ENCODE measurements around the gene DHX35. TPM values are rescaled to one million over a fixed set of nuclear protein-coding genes. Genes with fewer than 3 reads are reported as not detected.
A peak's percentile ranks its signal among the peaks of the same experiment; 100 is the strongest.

The DHX35 gene
- total RNA-seq, 6 experiments from 2014 or later, result 3.2 to 7.5 (median 4.8) TPM

DNA sequence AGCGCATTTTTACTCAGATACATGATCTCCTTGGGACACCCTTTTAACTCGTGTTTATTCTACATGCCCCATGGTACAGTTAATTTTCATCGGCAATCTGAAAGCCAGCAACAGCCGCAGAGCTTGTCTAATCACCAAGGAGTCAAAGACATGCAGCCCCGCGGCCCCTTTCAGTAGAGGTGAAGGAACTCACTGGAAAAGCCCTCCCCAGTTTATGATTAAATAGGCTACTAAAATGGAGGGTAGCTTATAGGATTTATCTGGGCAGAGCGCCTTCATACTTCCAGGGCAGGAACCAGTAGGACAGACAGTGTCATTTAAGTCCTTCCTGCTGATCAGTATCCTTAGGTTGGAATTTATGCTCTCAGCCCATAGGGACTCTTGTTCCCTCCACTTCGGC, 83.5 kb downstream of the DHX35 start:
- TF ChIP-seq CTCF (IDR thresholded peaks at IDR 0.05) (no peak), POLR2A (IDR thresholded peaks at IDR 0.05) (no peak)
- H3K9me3 ChIP-seq, result no peaks in the 10 kb centered on the region
- peaks cover 0 to 4% (median 1%) of the 10 kb centered on the region in 4 donors for H3K36me3 ChIP-seq
- no peak for DNase-seq
- ATAC-seq, result no peak
- intact Hi-C loops (cut with DNase I), result no loop called here
- H3K4me3 ChIP-seq, result no peak overlapping the region
- no peaks in the 10 kb centered on the region for H3K27me3 ChIP-seq
- 82% methylated on average over 7 of the region's 8 CpGs for WGBS (ENCODE audit: insufficient coverage, low coverage, low lambda C conversion rate, missing lambda C conversion rate)
- H3K27ac ChIP-seq, result no peak overlapping the region
- peaks cover 0 to 4% (median under 1%) of the 10 kb centered on the region in 4 donors for H3K4me1 ChIP-seq

DNA sequence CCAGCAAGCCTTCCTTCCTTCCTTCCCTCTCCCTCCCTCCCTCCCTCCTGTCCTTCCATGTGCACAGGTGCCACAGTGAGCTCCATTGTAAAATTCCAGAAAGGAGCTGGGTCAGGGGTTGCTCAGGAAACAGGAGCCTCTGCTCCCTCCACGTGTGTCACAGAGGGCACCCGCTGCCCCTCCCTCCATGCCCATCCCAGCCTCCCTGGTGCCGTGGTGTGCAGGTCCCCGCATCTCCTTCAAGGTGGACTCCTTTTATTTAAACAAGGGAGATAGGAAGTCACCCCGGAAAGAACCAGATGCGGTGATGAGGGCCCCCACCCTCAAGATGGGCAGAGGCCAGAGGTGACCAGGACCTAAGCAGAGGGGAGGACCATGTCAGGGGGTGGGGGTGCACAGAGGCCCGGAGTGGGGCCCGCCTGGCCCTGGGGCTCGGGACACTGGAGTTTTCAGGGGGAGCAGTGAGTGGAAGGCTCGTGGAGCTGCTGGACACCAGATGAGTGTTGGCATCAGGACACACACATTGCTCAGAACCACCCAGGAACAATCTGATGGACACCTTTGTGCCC, 85.4 kb downstream of the DHX35 start:
- 43% methylated on average over 4 of the region's 10 CpGs for WGBS (ENCODE audit: insufficient coverage, low coverage, low lambda C conversion rate, missing lambda C conversion rate)
- Histone ChIP-seq H3K27ac (no peak overlapping the region), H3K27me3 (no peaks in the 10 kb centered on the region), H3K4me3 (no peak overlapping the region), H3K4me1 (peaks cover 0 to 4% (median under 1%) of the 10 kb centered on the region in 4 donors), H3K9me3 (no peaks in the 10 kb centered on the region), H3K36me3 (no peaks in the 10 kb centered on the region)
- ATAC-seq (no peak), DNase-seq (no peak)
- intact Hi-C loops (cut with DNase I), result no loop called here
- TF ChIP-seq POLR2A (IDR thresholded peaks at IDR 0.05) (no peak), CTCF (IDR thresholded peaks at IDR 0.05) (no peak)

DNA sequence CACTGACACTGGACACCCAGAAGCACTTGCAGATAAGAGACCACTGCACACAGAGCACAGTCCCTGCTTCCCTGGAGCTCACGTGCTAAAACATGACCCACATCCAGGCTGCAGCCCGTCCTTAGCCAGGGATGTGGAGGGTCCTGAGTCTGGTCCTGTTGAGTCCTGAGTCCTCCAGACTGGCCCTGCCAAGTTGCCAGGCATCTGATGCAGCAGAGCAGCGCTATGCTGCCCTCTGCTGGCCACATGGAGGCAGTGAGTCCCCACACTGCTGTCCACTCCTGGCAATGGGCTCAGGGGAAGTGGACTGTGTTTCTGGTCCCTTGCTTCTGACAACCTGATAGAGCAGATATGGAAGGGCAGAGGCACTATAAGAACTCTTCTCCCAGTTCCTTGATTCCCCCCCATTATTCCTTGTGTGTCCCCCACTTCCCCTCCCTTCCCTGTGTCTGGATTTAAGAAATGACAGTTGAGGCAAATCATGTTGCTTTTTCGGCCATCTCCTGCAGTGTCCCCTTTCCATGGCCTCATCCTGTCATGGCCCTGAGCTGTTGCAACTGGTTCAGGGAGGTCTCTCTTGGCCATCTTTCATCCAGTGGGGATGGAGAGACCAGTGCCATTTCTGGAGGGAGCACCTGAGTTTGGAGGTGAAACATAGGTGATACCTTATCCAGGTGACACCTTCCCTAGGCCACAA, 86.0 kb downstream of the DHX35 start:
- H3K27me3 ChIP-seq, result no peaks in the 10 kb centered on the region
- WGBS (ENCODE audit: insufficient coverage, low coverage, low lambda C conversion rate, missing lambda C conversion rate), result 33% methylated on average over 1 of the region's 4 CpGs
- TF ChIP-seq POLR2A (IDR thresholded peaks at IDR 0.05) (no peak), CTCF (IDR thresholded peaks at IDR 0.05) (peak; percentile 94 to 99 (median 98))

DNA sequence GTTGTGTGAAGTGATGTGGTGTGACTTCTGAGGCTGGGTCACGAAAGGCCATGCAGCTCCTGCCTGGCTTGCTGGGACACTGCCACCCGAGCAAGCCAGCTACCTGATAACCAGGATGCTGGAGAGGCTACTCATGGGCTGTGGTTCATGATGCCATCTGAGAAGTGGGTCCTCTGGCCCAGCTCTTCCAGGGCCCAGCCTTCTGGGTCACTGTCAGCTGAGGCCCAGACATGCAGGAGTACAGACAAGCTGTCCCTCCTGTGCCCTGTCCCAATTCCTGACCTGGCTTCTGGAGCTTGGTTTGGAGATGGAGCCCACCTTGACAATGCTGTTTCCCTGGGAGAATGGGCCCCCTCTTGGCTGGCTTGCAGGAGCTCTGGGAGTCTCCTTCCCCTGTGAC, 87.0 kb downstream of the DHX35 start:
- H3K27me3 ChIP-seq, result no peaks in the 10 kb centered on the region
- no peak overlapping the region for H3K4me3 ChIP-seq
- H3K4me1 ChIP-seq, result peaks cover 0 to 4% (median under 1%) of the 10 kb centered on the region in 4 donors
- H3K27ac ChIP-seq, result no peak overlapping the region
- H3K36me3 ChIP-seq, result no peaks in the 10 kb centered on the region
- no peaks in the 10 kb centered on the region for H3K9me3 ChIP-seq
- intact Hi-C loops (cut with DNase I), result no loop called here
- no peak for ATAC-seq
- no peak for TF ChIP-seq CTCF (IDR thresholded peaks at IDR 0.05)
- no peak for TF ChIP-seq POLR2A (IDR thresholded peaks at IDR 0.05)
- no CpG with 5 or more reads among the region's 2 CpGs for WGBS (ENCODE audit: insufficient coverage, low coverage, low lambda C conversion rate, missing lambda C conversion rate)
- DNase-seq, result no peak

More for the DNA sequence above, 86.0 kb downstream of the DHX35 start:
- intact Hi-C loops (cut with DNase I), result no loop called here
- peak; percentile 85 to 92 (median 89) for ATAC-seq
- H3K36me3 ChIP-seq, result no peaks in the 10 kb centered on the region
- no peak overlapping the region for H3K4me3 ChIP-seq
- H3K9me3 ChIP-seq, result no peaks in the 10 kb centered on the region
- peak; percentile 80 to 84 (median 81) for DNase-seq
- peaks cover 0 to 4% (median under 1%) of the 10 kb centered on the region in 4 donors for H3K4me1 ChIP-seq
- no peak overlapping the region for H3K27ac ChIP-seq
